Kidney capillary endothelial cell (primary cell): Measurements from ENCODE around the gene RPS29.

Experiments used
- DNase-seq: peaks from one replicate; pipeline ENCODE4 v3.0.0-alpha.2; 2018; ENCODE audit warnings: low spot score

The RPS29 gene

DNA sequence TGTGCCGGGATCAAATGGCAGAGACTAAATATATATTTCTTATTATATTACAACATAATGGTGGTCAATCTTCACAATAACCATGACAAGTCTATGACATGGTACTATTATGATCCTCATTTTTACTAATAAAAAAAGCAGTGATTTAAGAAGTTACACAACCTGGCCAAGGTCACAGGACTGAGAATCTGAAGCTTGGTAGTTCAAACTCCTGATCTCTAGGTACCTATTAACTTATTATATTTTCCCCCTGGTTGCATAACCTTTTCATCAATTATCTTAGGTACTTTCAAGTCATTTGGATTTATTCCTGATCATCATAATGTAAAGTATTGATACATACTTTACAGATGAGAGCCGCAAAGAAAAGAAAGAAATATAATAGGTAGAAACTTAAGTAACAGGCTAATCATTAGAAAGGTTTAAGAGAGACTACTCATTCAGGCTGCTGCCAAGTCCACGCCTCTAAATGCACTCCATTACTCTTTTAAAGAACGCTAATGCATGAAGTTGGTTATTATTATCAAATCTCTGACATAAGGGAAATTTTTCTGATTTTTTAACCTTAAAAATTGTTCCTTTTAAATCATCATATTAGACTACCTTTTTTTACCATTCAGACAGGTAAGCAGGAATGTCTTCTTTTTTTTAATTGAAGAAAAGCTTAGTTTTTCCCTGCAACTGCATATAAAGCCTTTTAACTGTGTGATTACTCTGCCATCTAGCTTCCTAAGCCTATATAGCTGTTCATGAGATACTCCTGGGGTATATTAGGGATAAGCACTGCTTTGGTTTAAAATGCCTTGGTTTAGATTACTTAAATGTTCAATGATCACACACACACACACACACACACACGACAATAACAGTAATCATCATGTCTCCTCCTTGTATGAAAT, 35.6 kb downstream of the RPS29 start:
- DNase-seq, result no peak

DNA sequence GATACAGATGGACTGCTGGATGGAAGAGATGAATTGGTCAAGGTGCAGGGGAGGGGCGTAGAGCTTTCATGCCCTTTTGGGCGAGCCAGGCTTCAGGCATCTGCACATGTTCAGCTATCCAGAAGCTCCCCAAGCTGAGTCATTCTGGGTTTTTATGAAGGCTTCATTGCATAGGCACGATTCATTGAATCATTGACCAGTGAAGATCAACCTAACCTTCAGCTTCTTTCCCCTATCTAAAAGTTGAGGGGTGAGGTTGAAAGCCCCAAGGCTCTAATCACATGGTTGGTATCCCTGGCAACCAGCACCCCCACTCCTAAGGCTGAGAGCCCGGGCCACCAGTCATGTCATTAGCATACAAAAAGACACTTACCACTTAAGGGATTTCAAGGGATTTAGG, 36.3 kb downstream of the RPS29 start:
- DNase-seq, result no peak

DNA sequence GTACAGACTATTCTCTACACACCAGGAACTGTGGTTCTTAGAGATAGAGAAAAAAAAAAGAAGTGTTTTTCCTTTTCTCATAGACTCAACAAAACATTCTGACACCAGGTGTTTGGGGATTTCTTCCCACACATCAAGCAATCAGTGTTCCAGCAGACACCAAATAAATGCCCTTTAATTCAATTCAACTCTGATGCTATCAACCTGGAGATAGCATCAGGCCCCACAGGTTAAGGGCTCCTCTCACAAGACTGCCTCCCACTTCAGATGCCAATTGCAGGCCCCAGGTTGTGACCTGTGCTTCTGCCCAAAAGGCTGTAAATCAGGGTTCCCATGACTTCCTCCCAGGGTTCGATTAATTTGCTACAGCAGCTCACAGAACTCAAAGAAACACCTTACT, 36.7 kb downstream of the RPS29 start:
- DNase-seq, result no peak

DNA sequence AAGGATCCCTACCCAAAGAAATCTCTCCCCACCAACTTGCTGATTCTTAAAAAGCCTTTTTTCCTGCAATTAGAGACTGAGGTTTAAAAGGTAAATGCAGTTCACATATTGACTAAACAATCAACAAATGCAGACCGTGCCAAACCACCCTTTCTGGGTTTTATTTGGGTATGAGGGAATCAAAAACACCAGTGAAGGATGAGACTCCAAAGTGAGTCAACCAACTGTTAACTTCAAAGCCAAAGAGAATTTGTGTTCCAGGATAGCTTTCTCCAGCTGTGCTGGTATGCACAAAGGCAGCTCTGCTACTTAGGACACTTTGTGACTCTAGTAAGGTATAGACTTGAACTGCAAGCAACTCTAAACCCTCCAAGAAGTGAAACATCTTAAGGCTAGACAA, 39.4 kb downstream of the RPS29 start:
- DNase-seq, result no peak

DNA sequence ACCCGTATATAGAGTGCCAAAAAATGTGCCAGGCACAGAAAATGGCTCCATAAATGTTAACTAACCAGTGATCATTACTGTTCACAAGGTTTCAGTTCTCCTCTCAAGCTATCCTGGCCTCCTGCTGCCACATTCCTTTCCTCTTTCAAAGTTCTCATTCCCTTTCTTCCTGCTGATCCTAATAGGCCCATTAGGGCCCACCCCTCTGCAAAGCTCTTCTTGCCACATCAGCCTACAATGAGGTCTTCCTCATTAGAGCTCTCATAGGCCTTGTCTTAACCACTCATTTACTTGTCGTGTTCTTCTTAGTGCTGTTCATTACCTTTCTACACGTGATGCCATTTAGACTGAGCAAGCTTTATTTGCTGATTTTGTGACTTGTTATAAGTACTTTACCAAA, 40.5 kb downstream of the RPS29 start:
- DNase-seq, result no peak

DNA sequence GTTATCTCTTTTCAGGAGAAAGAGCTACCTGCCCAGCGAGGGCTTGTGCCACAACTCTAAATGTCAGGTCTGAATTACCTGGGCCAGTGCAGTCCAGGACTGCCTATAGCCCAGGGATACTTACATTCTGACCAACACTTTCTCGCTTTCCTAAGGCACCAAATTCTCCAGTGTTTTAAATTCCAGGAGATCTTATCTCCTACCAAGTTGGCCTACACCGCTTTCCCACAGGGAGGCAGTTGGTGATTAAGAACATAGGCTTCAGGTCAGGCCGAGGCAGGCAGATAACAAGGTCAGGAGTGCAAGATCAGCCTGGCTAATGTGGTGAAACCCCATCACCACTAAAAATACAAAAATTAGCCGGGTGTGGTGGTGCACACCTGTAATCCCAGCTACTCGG, 41.1 kb downstream of the RPS29 start:
- no peak for DNase-seq

DNA sequence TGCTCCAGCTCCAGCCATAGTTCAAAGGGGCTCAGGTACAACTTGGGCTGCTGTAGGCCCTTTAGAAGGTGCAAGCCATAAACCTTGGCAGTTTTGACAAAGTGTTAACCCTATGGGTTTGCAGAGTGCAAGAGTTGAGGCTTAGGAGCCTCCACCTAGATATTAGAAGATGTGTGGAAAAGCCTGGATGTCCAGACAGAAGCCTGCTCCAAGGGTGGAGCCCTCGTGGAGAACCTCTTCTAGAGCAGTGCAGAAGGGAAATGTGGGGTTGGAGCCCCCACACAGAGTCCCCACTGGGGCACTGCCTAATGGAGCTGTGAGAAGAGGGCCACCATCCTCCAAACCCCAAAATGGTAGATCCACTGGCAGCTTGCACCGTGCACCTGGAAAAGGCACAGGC, 45.1 kb downstream of the RPS29 start:
- no peak for DNase-seq

DNA sequence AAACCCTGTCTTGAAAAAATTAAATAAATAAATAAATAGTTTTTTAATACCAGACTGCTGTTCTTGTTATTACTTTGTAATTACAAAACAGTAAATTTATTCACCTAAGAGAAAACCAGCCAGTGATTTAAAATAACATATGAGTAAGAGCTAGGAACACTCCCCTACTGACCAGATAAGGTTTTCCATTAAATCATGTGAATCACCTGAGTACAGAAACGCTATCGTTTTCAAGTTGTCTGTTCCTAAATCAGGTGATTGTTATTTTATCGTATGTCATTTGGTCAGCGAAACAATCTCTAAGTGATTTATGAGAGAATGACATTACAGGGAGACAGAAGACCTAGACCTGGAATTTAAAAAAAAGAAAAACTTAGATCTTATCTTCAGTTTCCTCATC, 47.3 kb downstream of the RPS29 start:
- DNase-seq, result no peak
